GM21529 (cell line): ENCODE measurements around the gene DNAJB12.
"Not testable (repeated sequence)": the region's sequence is repeated elsewhere in the genome, so short reads cannot be mapped to it uniquely, and the experiment has no call there.

ENCODE experiments used
- ATAC-seq: cut with Tn5 transposase; IDR thresholded peaks from one replicate; pipeline ENCODE4 v1.9.1; 2021; ENCODE audit not compliant: unreplicated experiment

The DNAJB12 gene

GRCh38 chr10:72332423-72333111 lies 22.2 kb downstream of the DNAJB12 start:
- ATAC-seq, result no peak

- ATAC-seq, result no peak
Observed at GRCh38 chr10:72331575-72332422, 22.9 kb downstream of the DNAJB12 start.

GRCh38 chr10:72330069-72330426 lies 24.7 kb downstream of the DNAJB12 start:
- ATAC-seq, result no peak

- no peak for ATAC-seq
Observed at GRCh38 chr10:72329290-72330068, 25.2 kb downstream of the DNAJB12 start.

- no peak for ATAC-seq
Observed at GRCh38 chr10:72328829-72329204, 25.9 kb downstream of the DNAJB12 start.

GRCh38 chr10:72328045-72328828 lies 26.5 kb downstream of the DNAJB12 start:
- no peak for ATAC-seq

GRCh38 chr10:72326665-72327603 lies 27.8 kb downstream of the DNAJB12 start:
- ATAC-seq, result not testable (repeated sequence)

- not testable (repeated sequence) for ATAC-seq
Observed at GRCh38 chr10:72325243-72326175, 29.2 kb downstream of the DNAJB12 start.

GRCh38 chr10:72323771-72324191 lies 30.9 kb downstream of the DNAJB12 start:
- ATAC-seq, result no peak

GRCh38 chr10:72323108-72323749 lies 31.5 kb downstream of the DNAJB12 start:
- no peak for ATAC-seq

GRCh38 chr10:72322280-72323058 lies 32.2 kb downstream of the DNAJB12 start:
- no peak for ATAC-seq

- no peak for ATAC-seq
Observed at GRCh38 chr10:72322030-72322279, 32.8 kb downstream of the DNAJB12 start.

GRCh38 chr10:72321248-72322029 lies 33.3 kb downstream of the DNAJB12 start:
- no peak for ATAC-seq

GRCh38 chr10:72320676-72321247 lies 34.0 kb downstream of the DNAJB12 start:
- ATAC-seq, result peak; percentile 72

- ATAC-seq, result peak; percentile 47
Observed at GRCh38 chr10:72319416-72320254, 35.1 kb downstream of the DNAJB12 start.
